ENCODE data around the gene MAK.

MAK gene

DNA sequence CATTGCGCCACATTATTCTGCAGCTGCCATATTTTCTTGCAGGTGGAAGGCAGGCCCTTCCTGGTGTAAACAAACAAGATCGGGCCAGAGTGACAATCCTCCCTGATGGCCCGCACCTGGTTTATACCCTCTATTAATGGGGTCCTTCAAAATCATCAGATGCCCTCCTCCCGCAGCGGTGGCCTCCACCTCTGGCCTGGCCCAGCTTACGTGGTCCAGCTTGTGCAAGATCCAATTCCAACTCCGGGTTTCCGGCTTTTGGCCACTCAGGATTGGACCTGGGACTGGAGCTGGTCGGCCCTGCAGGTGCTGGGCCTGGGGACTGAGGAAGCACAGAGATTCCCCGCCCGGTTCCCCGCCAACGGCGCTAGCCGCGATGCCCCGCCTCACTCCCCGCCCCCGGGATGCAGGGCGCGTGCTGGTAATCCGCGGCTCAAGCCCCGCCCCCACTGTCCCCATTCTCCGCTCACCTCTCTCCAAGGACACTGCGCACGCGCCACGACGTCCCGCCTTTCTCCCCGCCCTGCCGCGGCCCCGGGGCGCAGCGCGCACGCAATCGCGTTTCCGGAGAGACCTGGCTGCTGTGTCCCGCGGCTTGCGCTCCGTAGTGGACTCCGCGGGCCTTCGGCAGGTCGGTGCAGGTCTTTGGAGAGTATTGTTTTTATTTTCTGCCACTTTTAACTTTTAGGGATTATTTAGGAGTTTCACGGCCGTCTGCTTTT, 90.9 kb downstream of the MAK start, which contains the start of gene TMEM14B:
Gene TMEM14B (plus strand): TSS at position 555 of the 722 bp plus-strand sequence. CDS start 1,441 bp downstream, outside the sequence.
- peak within 1 kb of the TSS; percentile 85 for H3K9ac ChIP-seq
- TF ChIP-seq CTCF (conservative IDR thresholded peaks at IDR 0.05; ENCODE audit: low read depth, low read length), result no peak
- H3K4me2 ChIP-seq, result peak within 1 kb of the TSS; percentile 81; the same call in 1 of the 2 replicates
- H2AFZ ChIP-seq (ENCODE audit: low read depth), result peak within 1 kb of the TSS; percentile 92
- no peaks in the 10 kb centered on the region for H4K20me1 ChIP-seq (ENCODE audit: insufficient read depth)
- peak within 1 kb of the TSS; percentile 64 for H3K27ac ChIP-seq
- peak within 1 kb of the TSS; percentile 58 for H3K4me3 ChIP-seq (IDR thresholded peaks at IDR 0.05; ENCODE audit: insufficient read depth, low read depth, low read length)
- H3K4me1 ChIP-seq (ENCODE audit: low read depth, poor library complexity, severe bottlenecking), result peaks cover 21% of the 10 kb centered on the region
- no peaks in the 10 kb centered on the region for H3K36me3 ChIP-seq (ENCODE audit: insufficient read depth)
- H3K27me3 ChIP-seq (ENCODE audit: insufficient read depth, low read depth), result no peaks in the 10 kb centered on the region
- peaks cover 24% of the 10 kb centered on the region for H3K79me2 ChIP-seq (ENCODE audit: insufficient read depth, low read depth)

GRCh38 chr6:10746915-10747250, 91.5 kb downstream of the MAK start:
- H3K9ac ChIP-seq, result peak overlapping the region; percentile 85; the same call in 1 of the 2 replicates
- H3K79me2 ChIP-seq (ENCODE audit: insufficient read depth, low read depth), result peaks cover 24% of the 10 kb centered on the region
- H3K27ac ChIP-seq, result peak overlapping the region; percentile 63; the same call in 1 of the 2 replicates
- H3K4me2 ChIP-seq, result peak overlapping the region; percentile 81; the same call in 1 of the 2 replicates
- no peaks in the 10 kb centered on the region for H4K20me1 ChIP-seq (ENCODE audit: insufficient read depth)
- TF ChIP-seq CTCF (conservative IDR thresholded peaks at IDR 0.05; ENCODE audit: low read depth, low read length), result no peak
- H3K4me3 ChIP-seq (IDR thresholded peaks at IDR 0.05; ENCODE audit: insufficient read depth, low read depth, low read length), result no peak overlapping the region
- no peaks in the 10 kb centered on the region for H3K27me3 ChIP-seq (ENCODE audit: insufficient read depth, low read depth)
- no peaks in the 10 kb centered on the region for H3K36me3 ChIP-seq (ENCODE audit: insufficient read depth)
- H3K4me1 ChIP-seq (ENCODE audit: low read depth, poor library complexity, severe bottlenecking), result peaks cover 21% of the 10 kb centered on the region
- peak overlapping the region; percentile 92 for H2AFZ ChIP-seq (ENCODE audit: low read depth)

DNA sequence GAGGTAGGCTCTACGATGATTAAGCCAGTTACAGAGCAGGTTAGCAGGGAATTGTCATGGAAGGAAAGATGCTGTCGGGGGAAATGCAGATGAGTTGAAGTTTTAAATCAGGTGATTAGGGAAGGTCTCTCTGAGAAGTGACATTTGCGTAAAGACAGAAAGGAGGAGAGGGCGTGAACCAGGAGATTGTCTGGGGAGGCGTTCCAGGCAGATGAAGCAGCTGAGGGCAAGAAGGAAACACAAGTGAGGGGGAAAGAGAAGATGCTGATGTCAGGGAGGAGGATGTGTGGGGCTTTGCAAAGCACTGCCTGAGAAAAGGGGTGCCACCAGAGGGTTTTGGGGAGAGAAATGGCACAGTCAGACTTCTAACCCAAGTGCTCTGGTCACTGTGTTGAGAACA, 93.2 kb downstream of the MAK start:
- Histone ChIP-seq H4K20me1 (ENCODE audit: insufficient read depth) (no peaks in the 10 kb centered on the region), H3K27ac (no peak overlapping the region), H3K4me3 (IDR thresholded peaks at IDR 0.05; ENCODE audit: insufficient read depth, low read depth, low read length) (no peak overlapping the region), H3K36me3 (ENCODE audit: insufficient read depth) (no peaks in the 10 kb centered on the region), H3K4me1 (ENCODE audit: low read depth, poor library complexity, severe bottlenecking) (peaks cover 21% of the 10 kb centered on the region), H3K79me2 (ENCODE audit: insufficient read depth, low read depth) (peaks cover 24% of the 10 kb centered on the region), H3K27me3 (ENCODE audit: insufficient read depth, low read depth) (no peaks in the 10 kb centered on the region), H2AFZ (ENCODE audit: low read depth) (no peak overlapping the region), H3K9ac (no peak overlapping the region), H3K4me2 (no peak overlapping the region)
- TF ChIP-seq CTCF (conservative IDR thresholded peaks at IDR 0.05; ENCODE audit: low read depth, low read length), result no peak

- H3K27me3 ChIP-seq (ENCODE audit: insufficient read depth, low read depth), result no peaks in the 10 kb centered on the region
- H3K79me2 ChIP-seq (ENCODE audit: insufficient read depth, low read depth), result peaks cover 9% of the 10 kb centered on the region
- no peak overlapping the region for H3K9ac ChIP-seq
- no peak overlapping the region for H3K4me2 ChIP-seq
- TF ChIP-seq CTCF (conservative IDR thresholded peaks at IDR 0.05; ENCODE audit: low read depth, low read length), result no peak
- H2AFZ ChIP-seq (ENCODE audit: low read depth), result no peak overlapping the region
- H3K4me1 ChIP-seq (ENCODE audit: low read depth, poor library complexity, severe bottlenecking), result peaks cover 9% of the 10 kb centered on the region
- H4K20me1 ChIP-seq (ENCODE audit: insufficient read depth), result no peaks in the 10 kb centered on the region
- no peak overlapping the region for H3K4me3 ChIP-seq (IDR thresholded peaks at IDR 0.05; ENCODE audit: insufficient read depth, low read depth, low read length)
- no peaks in the 10 kb centered on the region for H3K36me3 ChIP-seq (ENCODE audit: insufficient read depth)
- no peak overlapping the region for H3K27ac ChIP-seq
These were observed 94.8 kb downstream of the MAK start for GRCh38 chr6:10743515-10743914.
